Measurements from ENCODE around the gene TRIP6. TPM values are rescaled to one million over a fixed set of nuclear protein-coding genes. Genes with fewer than 3 reads are reported as not detected.

Gene TRIP6
- total and polyA plus RNA-seq, 2 experiments from 2014 or later, result 57.5 to 70.3 TPM

DNA sequence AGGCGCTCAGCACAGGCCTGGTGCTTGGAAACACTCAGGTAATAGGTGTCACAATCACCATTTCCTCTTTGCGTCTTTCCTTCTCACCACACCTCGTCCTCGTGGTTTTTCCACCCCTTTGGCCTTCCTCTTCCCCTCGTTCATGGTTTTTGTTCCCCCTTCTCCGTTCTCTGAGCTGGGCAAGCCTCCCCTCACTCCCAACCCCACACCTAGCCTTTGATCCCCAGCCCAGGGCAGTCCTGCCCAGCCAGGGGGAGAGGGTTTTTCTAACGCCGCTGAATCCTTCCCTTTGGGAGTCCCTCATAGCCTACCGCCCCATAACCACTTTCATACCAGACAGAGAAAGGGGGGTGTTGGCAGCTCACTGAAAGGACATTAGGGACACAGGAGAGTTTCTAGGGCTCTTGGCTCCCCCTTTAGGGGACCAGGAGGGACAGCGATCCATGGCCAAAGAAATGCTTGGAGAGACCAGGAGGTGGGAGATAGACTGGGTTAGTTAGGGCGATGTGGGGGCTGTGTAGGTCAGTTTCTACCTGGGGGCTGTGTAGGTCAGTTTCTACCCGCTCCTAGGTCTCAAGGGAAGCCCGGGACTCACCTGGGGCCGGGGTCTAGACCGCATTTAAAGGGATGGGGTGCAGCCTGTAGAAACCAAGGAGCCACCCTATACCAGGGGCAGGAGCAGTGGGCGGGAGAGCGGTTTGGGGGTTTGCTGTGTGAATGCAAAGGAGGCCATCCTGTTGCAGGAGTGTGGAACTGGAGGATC is 41.3 kb upstream of the TRIP6 start:
- Histone ChIP-seq H3K4me1 (ENCODE audit: insufficient read depth) (peaks cover 24% of the 10 kb centered on the region), H3K9me2 (replicated peaks; ENCODE audit: insufficient read depth) (no peaks in the 10 kb centered on the region), H4K20me1 (ENCODE audit: insufficient read depth, poor library complexity, severe bottlenecking) (peaks cover 36% of the 10 kb centered on the region), H3K4me2 (peak overlapping the region; percentile 97), H3K9me3 (ENCODE audit: low read depth) (no peaks in the 10 kb centered on the region), H3K27ac (peak overlapping the region; percentile 64), H3K27me3 (no peaks in the 10 kb centered on the region), H3K79me2 (peaks cover 67% of the 10 kb centered on the region), H3K4me3 (peak overlapping the region; percentile 41), H2AFZ (peak overlapping the region; percentile 77), H3K36me3 (replicated peaks; ENCODE audit: insufficient read depth, low read depth) (no peaks in the 10 kb centered on the region)
- DNase-seq (ENCODE audit: low spot score), result peak; percentile 67
- WGBS (ENCODE audit: low lambda C conversion rate, missing lambda C conversion rate), result 4% methylated on average over 17 of the region's 17 CpGs
- TF ChIP-seq EZH2phosphoT487 (IDR thresholded peaks at IDR 0.05; ENCODE audit: low read depth, severe bottlenecking, unreplicated experiment), result no peak
- TF ChIP-seq CTCF (IDR thresholded peaks at IDR 0.05; ENCODE audit: poor library complexity), result peak; percentile 42
- no peak for TF ChIP-seq EZH2 (IDR thresholded peaks at IDR 0.05; ENCODE audit: borderline replicate concordance)

DNA sequence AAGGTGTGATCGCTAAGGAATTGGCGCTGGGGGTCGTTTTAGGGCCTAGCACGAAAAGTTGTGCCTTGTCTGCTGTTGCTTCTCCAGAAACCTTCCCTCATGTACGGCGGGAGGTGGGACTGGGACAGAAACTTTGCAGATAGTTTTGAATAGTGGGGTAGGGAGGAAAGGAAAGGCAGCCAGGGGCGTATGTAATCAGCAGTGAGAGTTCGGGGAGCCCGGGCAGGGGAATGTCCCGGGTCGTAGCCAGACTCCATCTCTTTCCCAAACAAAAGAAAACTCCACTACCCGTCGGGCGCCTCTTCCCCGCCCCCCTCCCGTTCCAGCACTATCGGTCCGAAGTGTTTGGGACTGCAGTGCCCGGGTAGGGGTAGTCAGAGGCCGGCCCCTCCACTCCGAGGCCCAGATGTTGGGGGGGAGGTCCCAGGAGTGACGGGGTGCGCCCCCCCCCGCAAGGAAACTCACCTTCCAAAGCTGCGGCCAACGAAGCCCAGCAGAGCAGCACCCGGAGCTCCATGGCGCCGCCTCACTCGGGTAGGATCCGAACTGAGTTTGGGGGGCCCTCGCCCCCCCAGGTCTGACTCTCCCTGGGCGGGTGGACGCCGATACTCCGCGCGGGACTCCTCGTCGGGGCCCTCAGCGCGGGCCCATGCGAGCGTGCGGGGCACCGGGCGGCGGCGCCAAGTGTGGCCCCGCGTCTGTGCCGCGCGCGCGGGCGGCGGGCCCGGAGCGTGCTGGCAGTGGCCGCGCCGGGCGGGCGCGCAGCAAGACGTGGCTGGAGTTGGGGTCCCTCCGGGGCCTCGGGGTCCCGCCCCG is 40.5 kb upstream of the TRIP6 start:
- peak overlapping the region; percentile 77 for H2AFZ ChIP-seq
- H3K9me2 ChIP-seq (replicated peaks; ENCODE audit: insufficient read depth), result no peaks in the 10 kb centered on the region
- TF ChIP-seq EZH2phosphoT487 (IDR thresholded peaks at IDR 0.05; ENCODE audit: low read depth, severe bottlenecking, unreplicated experiment), result no peak
- TF ChIP-seq CTCF (IDR thresholded peaks at IDR 0.05; ENCODE audit: poor library complexity), result no peak
- TF ChIP-seq EZH2 (IDR thresholded peaks at IDR 0.05; ENCODE audit: borderline replicate concordance), result no peak
- H3K27ac ChIP-seq, result peak overlapping the region; percentile 64
- no peak for DNase-seq (ENCODE audit: low spot score)
- 1% methylated on average over 36 of the region's 71 CpGs for WGBS (ENCODE audit: low lambda C conversion rate, missing lambda C conversion rate)
- H3K79me2 ChIP-seq, result peaks cover 64% of the 10 kb centered on the region
- H3K9me3 ChIP-seq (ENCODE audit: low read depth), result no peaks in the 10 kb centered on the region
- H4K20me1 ChIP-seq (ENCODE audit: insufficient read depth, poor library complexity, severe bottlenecking), result peaks cover 36% of the 10 kb centered on the region
- H3K4me1 ChIP-seq (ENCODE audit: insufficient read depth), result peaks cover 25% of the 10 kb centered on the region
- H3K4me3 ChIP-seq, result peak overlapping the region; percentile 41
- no peaks in the 10 kb centered on the region for H3K27me3 ChIP-seq
- no peaks in the 10 kb centered on the region for H3K36me3 ChIP-seq (replicated peaks; ENCODE audit: insufficient read depth, low read depth)
- peak overlapping the region; percentile 97 for H3K4me2 ChIP-seq

- Histone ChIP-seq H3K36me3 (replicated peaks; ENCODE audit: insufficient read depth, low read depth) (no peaks in the 10 kb centered on the region), H3K9me3 (ENCODE audit: low read depth) (no peaks in the 10 kb centered on the region), H4K20me1 (ENCODE audit: insufficient read depth, poor library complexity, severe bottlenecking) (peaks cover 36% of the 10 kb centered on the region), H3K27me3 (no peaks in the 10 kb centered on the region), H3K4me3 (peak within 1 kb of the TSS; percentile 41), H3K4me2 (peak within 1 kb of the TSS; percentile 97), H3K79me2 (peaks cover 59% of the 10 kb centered on the region), H2AFZ (peak within 1 kb of the TSS; percentile 77), H3K9me2 (replicated peaks; ENCODE audit: insufficient read depth) (no peaks in the 10 kb centered on the region), H3K4me1 (ENCODE audit: insufficient read depth) (peaks cover 31% of the 10 kb centered on the region), H3K27ac (peak within 1 kb of the TSS; percentile 64)
- peak; percentile 91 for DNase-seq (ENCODE audit: low spot score)
- TF ChIP-seq EZH2 (IDR thresholded peaks at IDR 0.05; ENCODE audit: borderline replicate concordance) (no peak), EZH2phosphoT487 (IDR thresholded peaks at IDR 0.05; ENCODE audit: low read depth, severe bottlenecking, unreplicated experiment) (no peak), CTCF (IDR thresholded peaks at IDR 0.05; ENCODE audit: poor library complexity) (peak; percentile 63)
- WGBS (ENCODE audit: low lambda C conversion rate, missing lambda C conversion rate), result under 1% methylated on average over 22 of the region's 80 CpGs
These were observed 39.6 kb upstream of the TRIP6 start, which contains the start of gene EPHB4 for GRCh38 chr7:100827330-100828226. TSS of gene EPHB4 (minus strand) at chr7:100827523. CDS start at chr7:100827030, 493 bp downstream.
